ENCODE measurements around the gene NUP98.

DNA sequence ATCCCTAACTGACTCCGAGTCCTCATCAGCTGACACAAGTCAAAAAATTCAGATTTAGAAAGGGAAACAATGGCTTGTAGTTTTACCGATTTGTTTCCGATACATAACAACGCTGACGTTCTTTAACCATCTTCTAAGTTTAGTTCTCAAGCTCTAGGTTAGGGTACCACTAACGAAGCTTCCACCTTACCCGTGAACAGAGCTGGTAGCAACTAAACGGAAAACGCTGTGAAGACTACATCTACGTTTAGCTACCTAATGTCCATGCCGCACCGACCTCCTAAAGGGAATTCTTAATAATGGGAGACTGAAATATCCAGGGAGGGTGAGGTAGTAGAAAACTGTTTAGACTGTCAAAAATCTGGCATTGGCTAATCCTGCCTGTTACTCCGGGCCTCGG is 1.0 kb downstream of the NUP98 start:
- TF ChIP-seq, protein P1, sequence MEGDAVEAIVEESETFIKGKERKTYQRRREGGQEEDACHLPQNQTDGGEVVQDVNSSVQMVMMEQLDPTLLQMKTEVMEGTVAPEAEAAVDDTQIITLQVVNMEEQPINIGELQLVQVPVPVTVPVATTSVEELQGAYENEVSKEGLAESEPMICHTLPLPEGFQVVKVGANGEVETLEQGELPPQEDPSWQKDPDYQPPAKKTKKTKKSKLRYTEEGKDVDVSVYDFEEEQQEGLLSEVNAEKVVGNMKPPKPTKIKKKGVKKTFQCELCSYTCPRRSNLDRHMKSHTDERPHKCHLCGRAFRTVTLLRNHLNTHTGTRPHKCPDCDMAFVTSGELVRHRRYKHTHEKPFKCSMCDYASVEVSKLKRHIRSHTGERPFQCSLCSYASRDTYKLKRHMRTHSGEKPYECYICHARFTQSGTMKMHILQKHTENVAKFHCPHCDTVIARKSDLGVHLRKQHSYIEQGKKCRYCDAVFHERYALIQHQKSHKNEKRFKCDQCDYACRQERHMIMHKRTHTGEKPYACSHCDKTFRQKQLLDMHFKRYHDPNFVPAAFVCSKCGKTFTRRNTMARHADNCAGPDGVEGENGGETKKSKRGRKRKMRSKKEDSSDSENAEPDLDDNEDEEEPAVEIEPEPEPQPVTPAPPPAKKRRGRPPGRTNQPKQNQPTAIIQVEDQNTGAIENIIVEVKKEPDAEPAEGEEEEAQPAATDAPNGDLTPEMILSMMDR (conservative IDR thresholded peaks at IDR 0.05), result no peak
- TF ChIP-seq EZH2 (IDR thresholded peaks at IDR 0.05; ENCODE audit: low read depth), result no peak
